BLaER1 (cell line): Measurements from ENCODE around the gene PIEZO1.

ENCODE experiments used
- H3K27ac ChIP-seq: shearing (Covaris generic); formaldehyde crosslinking; 2 replicates; pipeline ENCODE4 v1.8.1; 2022
- H3K27me3 ChIP-seq: shearing (Covaris generic); formaldehyde crosslinking; 2 replicates; pipeline ENCODE4 v1.8.1; 2022
- H3K36me3 ChIP-seq: shearing (Covaris generic); formaldehyde crosslinking; 2 replicates; pipeline ENCODE4 v1.8.1; 2022
- H3K4me1 ChIP-seq: shearing (Covaris generic); formaldehyde crosslinking; 2 replicates; pipeline ENCODE4 v1.8.1; 2022
- H3K4me2 ChIP-seq: shearing (Covaris generic); formaldehyde crosslinking; 2 replicates; pipeline ENCODE4 v1.8.1; 2022
- H3K4me3 ChIP-seq: shearing (Covaris generic); formaldehyde crosslinking; 2 replicates; pipeline ENCODE4 v1.8.1; 2022
- H3K9ac ChIP-seq: shearing (Covaris generic); formaldehyde crosslinking; 2 replicates; pipeline ENCODE4 v1.8.1; 2022
- H3K9me3 ChIP-seq: shearing (Covaris generic); formaldehyde crosslinking; 2 replicates; pipeline ENCODE4 v1.8.1; 2022
- H4K20me1 ChIP-seq: shearing (Covaris generic); formaldehyde crosslinking; 2 replicates; pipeline ENCODE4 v1.8.1; 2022
- Cebpa-rat ChIP-seq: shearing (Covaris generic); IDR thresholded peaks from 2 replicates; pipeline ENCODE4 v1.8.1; 2022

PIEZO1 gene

GRCh38 chr16:88770461-88771293 is 14.3 kb downstream of the PIEZO1 start:
- Histone ChIP-seq H3K4me1 (peaks cover 99% of the 10 kb centered on the region), H3K27ac (peak overlapping the region; percentile 89), H3K36me3 (peaks cover 7% of the 10 kb centered on the region), H4K20me1 (peaks cover 100% of the 10 kb centered on the region), H3K27me3 (no peaks in the 10 kb centered on the region), H3K9me3 (no peaks in the 10 kb centered on the region), H3K4me3 (peak overlapping the region; percentile 60), H3K4me2 (peak overlapping the region; percentile 99), H3K9ac (peak overlapping the region; percentile 81)
- peak; percentile 89 for TF ChIP-seq Cebpa-rat

DNA sequence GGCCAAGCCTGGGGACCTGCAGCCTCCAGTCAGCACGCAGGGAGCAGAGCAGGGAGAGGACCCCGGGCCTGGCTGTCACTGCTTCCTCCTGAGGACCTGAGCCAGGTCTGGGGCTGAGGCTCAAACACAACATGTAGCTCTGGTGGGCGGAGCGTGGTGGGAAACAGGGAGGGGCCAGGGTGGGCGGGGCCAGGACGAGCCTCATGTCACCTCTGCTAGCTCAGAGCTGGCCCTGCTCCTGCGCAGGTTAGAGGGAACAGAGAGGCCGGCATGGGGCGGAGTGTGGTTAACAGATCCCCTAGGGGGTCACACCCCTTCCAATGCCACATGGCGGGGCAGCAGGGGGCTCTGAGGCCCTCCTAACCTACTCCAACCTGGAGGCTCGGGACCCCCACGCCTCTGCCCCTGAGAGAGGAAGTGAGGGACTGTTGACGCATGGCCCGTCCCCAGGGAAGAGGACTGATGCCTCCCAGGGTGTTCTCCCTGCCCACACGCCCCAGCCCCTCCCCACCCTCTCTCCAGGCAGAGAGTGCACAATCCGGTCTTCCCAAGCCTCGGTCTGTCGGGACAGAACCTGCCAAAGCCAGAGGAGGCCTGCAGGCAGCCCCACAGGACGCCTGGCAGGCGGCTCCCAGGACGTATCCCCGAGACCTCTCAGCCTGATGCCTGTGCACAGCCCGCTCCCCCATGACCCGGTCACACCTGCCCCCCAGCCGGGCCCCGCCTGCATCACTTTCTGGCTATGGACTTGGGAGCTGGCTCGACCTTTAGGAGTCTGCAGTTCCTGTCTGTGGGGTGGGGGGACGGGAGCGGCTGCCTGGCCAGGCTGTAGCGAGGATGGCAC is 15.2 kb downstream of the PIEZO1 start:
- Histone ChIP-seq H3K27me3 (no peaks in the 10 kb centered on the region), H3K4me3 (peak overlapping the region; percentile 60), H3K9me3 (no peaks in the 10 kb centered on the region), H3K4me2 (peak overlapping the region; percentile 99), H3K36me3 (peaks cover 13% of the 10 kb centered on the region), H3K27ac (peak overlapping the region; percentile 89), H3K9ac (peak overlapping the region; percentile 81), H4K20me1 (peaks cover 100% of the 10 kb centered on the region), H3K4me1 (peaks cover 99% of the 10 kb centered on the region)
- no peak for TF ChIP-seq Cebpa-rat

DNA sequence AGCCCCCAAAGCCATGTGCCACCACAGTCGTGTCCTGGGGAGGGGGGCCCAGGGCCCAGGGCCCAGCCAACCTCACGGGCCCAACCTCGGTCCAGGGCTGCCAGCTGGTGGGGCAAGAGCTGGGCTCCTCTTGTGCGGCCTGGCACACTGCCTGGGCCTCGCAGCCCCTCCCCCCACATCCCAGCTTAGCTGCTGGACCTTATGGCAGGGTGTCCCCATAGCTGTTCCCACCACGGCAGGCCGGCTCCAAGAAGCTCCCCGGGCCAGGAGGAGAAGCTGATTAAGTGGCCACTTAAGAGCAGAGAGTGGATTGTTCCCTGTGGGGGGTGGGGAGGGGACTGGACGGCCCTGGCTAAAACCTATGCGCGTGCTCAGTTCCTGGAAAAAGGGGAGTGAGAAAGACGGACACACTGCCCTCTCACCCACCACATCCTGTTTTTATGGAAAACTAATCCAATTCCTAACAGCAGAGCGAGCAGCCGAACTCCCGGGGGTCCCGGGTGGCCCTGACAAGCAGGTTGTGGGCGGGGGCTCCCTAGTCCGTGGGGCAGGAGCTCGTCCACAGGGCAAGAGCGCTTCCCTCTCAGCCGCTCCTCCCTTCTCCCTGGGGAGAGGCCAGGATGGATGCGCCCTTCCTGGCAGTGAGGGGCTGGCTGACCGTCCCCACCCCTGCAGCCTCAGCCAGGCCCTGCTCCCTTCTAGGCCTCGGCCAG is 16.8 kb downstream of the PIEZO1 start:
- Histone ChIP-seq H3K27ac (peak overlapping the region; percentile 80), H3K27me3 (no peaks in the 10 kb centered on the region), H3K9me3 (no peaks in the 10 kb centered on the region), H3K4me3 (peak overlapping the region; percentile 45), H3K4me1 (peaks cover 99% of the 10 kb centered on the region), H4K20me1 (peaks cover 100% of the 10 kb centered on the region), H3K9ac (peak overlapping the region; percentile 68), H3K36me3 (peaks cover 29% of the 10 kb centered on the region), H3K4me2 (peak overlapping the region; percentile 99)
- no peak for TF ChIP-seq Cebpa-rat

DNA sequence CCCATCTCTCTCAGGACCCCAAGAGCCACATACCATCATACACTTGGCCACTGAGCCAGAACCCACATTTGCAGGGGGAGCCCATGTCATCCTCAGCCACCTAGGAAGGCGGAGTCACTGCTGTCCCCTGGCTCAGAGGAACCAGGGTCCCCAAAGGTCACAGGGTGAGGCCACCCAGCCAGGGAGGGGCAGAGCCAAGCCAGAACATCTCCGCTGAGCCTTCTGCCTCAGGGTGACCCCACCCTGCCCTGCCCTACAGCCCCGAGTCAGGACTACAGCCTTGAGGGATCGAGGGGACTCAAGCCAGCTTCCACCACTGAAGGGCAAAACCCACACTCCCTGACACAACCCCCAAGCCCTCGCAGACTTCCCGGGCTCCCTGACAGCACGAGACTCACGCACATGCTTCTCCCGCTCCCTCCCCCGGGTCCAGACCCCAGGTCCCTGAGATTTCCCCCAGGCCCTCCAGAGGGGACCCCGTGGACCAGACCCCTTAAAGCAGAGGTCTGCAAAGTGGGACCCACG is 17.4 kb downstream of the PIEZO1 start:
- H3K4me1 ChIP-seq, result peaks cover 99% of the 10 kb centered on the region
- H3K36me3 ChIP-seq, result peaks cover 36% of the 10 kb centered on the region
- TF ChIP-seq Cebpa-rat, result no peak
- peaks cover 100% of the 10 kb centered on the region for H4K20me1 ChIP-seq
- peak overlapping the region; percentile 99 for H3K4me2 ChIP-seq
- peak overlapping the region; percentile 80 for H3K27ac ChIP-seq
- H3K9me3 ChIP-seq, result no peaks in the 10 kb centered on the region
- H3K4me3 ChIP-seq, result peak overlapping the region; percentile 45
- H3K9ac ChIP-seq, result peak overlapping the region; percentile 68
- H3K27me3 ChIP-seq, result no peaks in the 10 kb centered on the region

DNA sequence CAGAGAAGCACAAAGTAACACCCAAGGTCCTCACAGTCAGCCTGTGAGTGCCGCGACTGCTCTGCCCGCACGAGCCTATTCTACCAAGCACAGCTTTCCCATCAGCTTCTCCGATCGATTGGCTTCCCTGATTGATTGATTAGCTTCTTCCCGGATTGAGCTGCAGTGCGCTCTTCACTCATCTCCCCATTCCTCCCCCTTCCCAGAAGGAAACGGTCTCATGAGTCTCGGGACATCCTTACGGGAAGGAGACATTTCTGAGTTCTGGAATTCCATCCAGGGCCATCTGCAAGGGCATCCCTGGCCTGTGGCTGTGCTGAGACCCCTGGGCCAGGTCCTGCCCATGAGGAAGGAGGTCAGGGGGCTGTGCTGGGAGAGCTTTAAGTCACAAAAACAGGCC is 18.0 kb downstream of the PIEZO1 start:
- H3K27ac ChIP-seq, result peak overlapping the region; percentile 80; the same call in 1 of the 2 replicates
- H4K20me1 ChIP-seq, result peaks cover 100% of the 10 kb centered on the region
- peaks cover 40% of the 10 kb centered on the region for H3K36me3 ChIP-seq
- peak overlapping the region; percentile 68; the same call in 1 of the 2 replicates for H3K9ac ChIP-seq
- H3K27me3 ChIP-seq, result no peaks in the 10 kb centered on the region
- H3K9me3 ChIP-seq, result no peaks in the 10 kb centered on the region
- peak overlapping the region; percentile 45 for H3K4me3 ChIP-seq
- no peak for TF ChIP-seq Cebpa-rat
- H3K4me2 ChIP-seq, result peak overlapping the region; percentile 99
- peaks cover 99% of the 10 kb centered on the region for H3K4me1 ChIP-seq

DNA sequence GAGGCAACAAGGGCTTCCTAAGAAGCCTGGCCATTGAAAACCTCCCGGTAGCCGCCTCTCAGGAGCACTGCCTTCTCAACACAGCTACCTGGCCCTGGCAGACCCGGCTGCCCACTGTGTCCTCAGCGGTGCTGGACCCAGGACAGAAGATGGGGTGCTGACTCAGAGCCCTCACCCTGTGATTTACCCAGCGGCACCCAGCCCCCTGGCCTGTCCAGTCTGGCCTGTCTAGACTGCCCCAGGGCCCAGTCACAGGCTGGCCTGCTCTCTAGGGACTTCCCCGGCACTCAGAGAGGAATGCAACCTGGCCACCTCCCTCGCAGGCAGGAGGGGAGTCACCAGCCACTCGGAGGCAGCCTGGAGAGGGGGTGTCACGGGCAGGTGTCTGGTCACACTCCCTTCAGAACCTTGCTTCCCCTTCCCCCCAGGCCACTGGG is 20.1 kb downstream of the PIEZO1 start:
- peaks cover 97% of the 10 kb centered on the region for H3K4me1 ChIP-seq
- H3K27ac ChIP-seq, result no peak overlapping the region
- TF ChIP-seq Cebpa-rat, result no peak
- H3K9me3 ChIP-seq, result no peaks in the 10 kb centered on the region
- H3K36me3 ChIP-seq, result peaks cover 49% of the 10 kb centered on the region
- no peak overlapping the region for H3K4me3 ChIP-seq
- no peaks in the 10 kb centered on the region for H3K27me3 ChIP-seq
- H3K9ac ChIP-seq, result no peak overlapping the region
- peaks cover 100% of the 10 kb centered on the region for H4K20me1 ChIP-seq
- H3K4me2 ChIP-seq, result peak overlapping the region; percentile 25

DNA sequence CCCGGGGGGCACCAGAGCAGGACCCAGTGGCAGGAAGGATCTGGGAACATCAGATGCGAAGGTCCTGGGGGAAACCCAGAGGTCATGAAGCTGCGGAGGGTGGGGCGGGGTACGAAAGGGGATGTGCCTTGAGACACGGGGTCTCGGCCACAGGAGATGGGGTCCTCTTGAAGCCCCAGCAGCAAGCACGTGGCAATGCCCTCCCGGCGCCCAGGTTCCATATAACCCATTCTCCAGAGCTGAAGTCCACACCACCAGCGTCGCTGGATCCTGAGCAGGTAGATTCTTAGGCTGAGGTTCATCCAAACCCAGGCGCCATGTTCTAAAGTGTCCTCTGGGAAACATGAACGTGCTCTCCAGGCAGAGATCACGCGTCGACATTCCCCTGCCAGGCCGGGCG is 20.9 kb downstream of the PIEZO1 start:
- Histone ChIP-seq H3K4me2 (peak overlapping the region; percentile 25), H3K27ac (no peak overlapping the region), H3K4me3 (no peak overlapping the region), H3K9ac (no peak overlapping the region), H3K27me3 (no peaks in the 10 kb centered on the region), H4K20me1 (peaks cover 100% of the 10 kb centered on the region), H3K9me3 (peaks cover 1% of the 10 kb centered on the region; the same call in 1 of the 2 replicates), H3K4me1 (peaks cover 97% of the 10 kb centered on the region), H3K36me3 (peaks cover 51% of the 10 kb centered on the region)
- no peak for TF ChIP-seq Cebpa-rat

DNA sequence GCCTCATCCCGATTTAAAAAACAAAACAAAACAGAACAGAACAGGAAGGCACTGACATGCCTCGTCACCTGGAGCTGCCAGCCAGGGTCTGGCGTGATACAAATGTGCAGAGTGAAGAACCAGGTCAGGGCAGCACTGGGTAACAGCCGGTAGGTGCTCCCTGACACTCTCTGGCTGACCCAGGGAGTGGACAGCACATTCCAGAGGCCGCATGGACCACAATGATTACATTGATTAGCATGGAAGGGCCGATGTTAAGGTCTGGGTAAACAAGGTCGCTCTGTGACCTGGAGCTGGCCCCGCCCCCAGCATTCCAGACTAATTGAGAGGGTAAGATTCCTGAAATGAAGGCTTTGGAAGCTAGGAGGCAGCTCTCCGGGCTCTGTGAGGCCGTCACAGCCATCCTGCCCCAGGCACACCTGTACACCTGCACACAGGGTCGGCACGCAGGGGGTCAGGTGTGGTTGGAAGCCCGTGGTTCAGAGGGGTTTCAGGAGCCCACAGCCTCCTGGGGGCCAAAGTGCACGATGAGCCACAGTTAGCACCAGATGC is 21.4 kb downstream of the PIEZO1 start:
- Histone ChIP-seq H3K4me2 (peak overlapping the region; percentile 25), H3K9me3 (peaks cover 6% of the 10 kb centered on the region; the same call in 1 of the 2 replicates), H3K27me3 (no peaks in the 10 kb centered on the region), H3K36me3 (peaks cover 56% of the 10 kb centered on the region), H3K4me1 (peaks cover 97% of the 10 kb centered on the region), H4K20me1 (peaks cover 100% of the 10 kb centered on the region), H3K27ac (0 out of 2 replicates have a peak overlapping the region, but pooled peaks have one; percentile 18), H3K4me3 (no peak overlapping the region), H3K9ac (no peak overlapping the region)
- TF ChIP-seq Cebpa-rat, result no peak

DNA sequence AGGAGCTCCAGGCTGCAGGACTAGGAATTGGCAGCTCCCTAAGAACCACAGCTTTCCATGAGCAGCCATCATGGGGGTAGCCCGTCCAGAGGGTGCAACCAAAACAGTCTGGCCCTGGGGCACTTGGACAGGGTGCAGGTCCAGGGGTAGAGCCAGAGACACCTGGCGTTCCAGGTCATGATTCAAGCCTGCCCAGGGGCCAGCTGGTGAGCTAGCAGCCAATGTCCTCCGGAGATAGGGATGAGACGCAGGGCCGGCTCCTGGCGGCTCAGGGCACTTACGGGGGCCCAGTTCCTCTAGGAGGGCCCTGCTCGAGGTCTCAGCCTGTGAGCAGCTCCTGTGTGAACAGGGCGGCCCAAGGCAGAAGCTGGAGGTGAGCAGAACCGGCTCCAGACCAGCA is 22.1 kb downstream of the PIEZO1 start:
- H3K4me1 ChIP-seq, result peaks cover 97% of the 10 kb centered on the region
- H3K27me3 ChIP-seq, result no peaks in the 10 kb centered on the region
- no peak overlapping the region for H3K4me2 ChIP-seq
- H3K27ac ChIP-seq, result 0 out of 2 replicates have a peak overlapping the region, but pooled peaks have one; percentile 18
- peaks cover 59% of the 10 kb centered on the region for H3K36me3 ChIP-seq
- H3K9me3 ChIP-seq, result peaks cover 8% of the 10 kb centered on the region; the same call in 1 of the 2 replicates
- TF ChIP-seq Cebpa-rat, result no peak
- H3K4me3 ChIP-seq, result no peak overlapping the region
- peaks cover 100% of the 10 kb centered on the region for H4K20me1 ChIP-seq
- H3K9ac ChIP-seq, result no peak overlapping the region
